ENCODE data around the gene DPH2. TPM values are rescaled to one million over a fixed set of nuclear protein-coding genes. Genes with fewer than 3 reads are reported as not detected.

Gene DPH2
- total and polyA plus RNA-seq, 4 donors, result 14.3 to 27.4 (median 19.2) TPM

DNA sequence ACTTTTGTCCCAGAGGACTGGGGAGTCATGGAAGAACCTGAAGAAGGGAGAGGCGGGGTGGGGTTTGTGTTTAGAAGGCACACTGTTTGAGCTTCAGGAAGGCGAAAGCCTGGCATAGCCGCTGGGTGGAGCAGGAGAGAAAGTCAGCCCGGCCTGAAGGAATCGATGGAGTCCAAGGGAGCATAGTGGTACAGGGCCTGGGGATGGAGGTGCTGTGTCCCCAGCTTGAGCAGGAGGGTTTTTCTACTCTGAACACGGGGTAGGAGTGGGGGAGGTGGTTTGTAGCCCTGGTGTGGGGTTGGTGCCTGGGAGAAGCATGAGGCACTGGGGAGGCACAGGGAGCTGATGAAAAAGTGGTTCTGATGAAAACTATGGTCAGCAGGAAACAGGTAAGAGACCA is 16.9 kb downstream of the DPH2 start:
- Histone ChIP-seq H3K4me3 (ENCODE audit: low read depth, low read length) (no peak overlapping the region), H3K27me3 (ENCODE audit: control insufficient read depth, insufficient read depth, low read length) (no peaks in the 10 kb centered on the region), H3K4me1 (ENCODE audit: control insufficient read depth, insufficient read depth, low read length) (peaks cover 28% of the 10 kb centered on the region), H3K36me3 (ENCODE audit: control insufficient read depth, insufficient read depth, low read length) (peaks cover 57% of the 10 kb centered on the region), H3K9me3 (ENCODE audit: control insufficient read depth, insufficient read depth, low read length) (no peaks in the 10 kb centered on the region), H3K27ac (ENCODE audit: low read depth, low read length) (no peak overlapping the region)
- 82% methylated on average over 6 of the region's 6 CpGs for WGBS (ENCODE audit: insufficient coverage)
- DNase-seq (ENCODE audit: low read depth in 4 of 6, low spot score in 6 of 6), result no peak

DNA sequence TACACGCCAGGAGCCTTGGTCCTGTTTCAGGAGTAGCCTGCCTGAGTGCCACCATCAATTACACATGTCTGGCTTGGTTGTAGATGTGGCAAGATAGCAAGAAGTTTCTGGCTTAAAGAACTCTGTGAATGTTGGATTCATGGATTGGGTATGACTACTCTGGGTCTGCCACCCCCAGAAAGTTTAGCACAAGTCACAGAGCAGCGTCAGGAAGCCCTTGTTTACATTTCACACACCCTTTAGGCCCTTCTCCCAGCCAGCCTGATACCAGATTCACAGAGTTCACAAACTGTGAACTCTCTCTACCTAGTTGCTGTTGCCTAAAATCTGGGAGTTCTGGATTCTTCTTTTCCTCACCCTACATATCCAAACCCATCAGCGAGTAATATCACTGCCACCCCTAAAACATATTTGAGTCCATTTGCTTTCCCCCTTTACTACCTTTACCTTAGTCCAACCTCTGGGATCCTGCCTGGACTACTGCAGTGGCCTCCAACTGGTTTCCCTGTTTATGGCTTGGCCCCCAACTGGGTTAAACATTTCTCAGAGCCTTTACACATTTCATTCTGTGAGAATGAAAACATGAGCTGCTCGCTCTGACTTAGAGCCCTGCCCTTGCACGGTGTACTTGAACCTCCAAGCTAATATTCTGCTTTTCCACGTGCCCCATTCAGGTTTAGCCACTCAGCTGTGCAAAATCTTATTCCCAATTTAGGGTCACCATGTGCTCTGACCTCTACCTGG is 17.5 kb downstream of the DPH2 start:
- no peaks in the 10 kb centered on the region for H3K27me3 ChIP-seq (ENCODE audit: control insufficient read depth, insufficient read depth, low read length)
- 84% methylated on average over 6 of the region's 6 CpGs for WGBS (ENCODE audit: insufficient coverage)
- H3K4me3 ChIP-seq (ENCODE audit: low read depth, low read length), result no peak overlapping the region
- H3K36me3 ChIP-seq (ENCODE audit: control insufficient read depth, insufficient read depth, low read length), result peaks cover 50% of the 10 kb centered on the region
- no peak for DNase-seq (ENCODE audit: low read depth in 4 of 6, low spot score in 6 of 6)
- no peak overlapping the region for H3K27ac ChIP-seq (ENCODE audit: low read depth, low read length)
- peaks cover 28% of the 10 kb centered on the region for H3K4me1 ChIP-seq (ENCODE audit: control insufficient read depth, insufficient read depth, low read length)
- H3K9me3 ChIP-seq (ENCODE audit: control insufficient read depth, insufficient read depth, low read length), result no peaks in the 10 kb centered on the region

DNA sequence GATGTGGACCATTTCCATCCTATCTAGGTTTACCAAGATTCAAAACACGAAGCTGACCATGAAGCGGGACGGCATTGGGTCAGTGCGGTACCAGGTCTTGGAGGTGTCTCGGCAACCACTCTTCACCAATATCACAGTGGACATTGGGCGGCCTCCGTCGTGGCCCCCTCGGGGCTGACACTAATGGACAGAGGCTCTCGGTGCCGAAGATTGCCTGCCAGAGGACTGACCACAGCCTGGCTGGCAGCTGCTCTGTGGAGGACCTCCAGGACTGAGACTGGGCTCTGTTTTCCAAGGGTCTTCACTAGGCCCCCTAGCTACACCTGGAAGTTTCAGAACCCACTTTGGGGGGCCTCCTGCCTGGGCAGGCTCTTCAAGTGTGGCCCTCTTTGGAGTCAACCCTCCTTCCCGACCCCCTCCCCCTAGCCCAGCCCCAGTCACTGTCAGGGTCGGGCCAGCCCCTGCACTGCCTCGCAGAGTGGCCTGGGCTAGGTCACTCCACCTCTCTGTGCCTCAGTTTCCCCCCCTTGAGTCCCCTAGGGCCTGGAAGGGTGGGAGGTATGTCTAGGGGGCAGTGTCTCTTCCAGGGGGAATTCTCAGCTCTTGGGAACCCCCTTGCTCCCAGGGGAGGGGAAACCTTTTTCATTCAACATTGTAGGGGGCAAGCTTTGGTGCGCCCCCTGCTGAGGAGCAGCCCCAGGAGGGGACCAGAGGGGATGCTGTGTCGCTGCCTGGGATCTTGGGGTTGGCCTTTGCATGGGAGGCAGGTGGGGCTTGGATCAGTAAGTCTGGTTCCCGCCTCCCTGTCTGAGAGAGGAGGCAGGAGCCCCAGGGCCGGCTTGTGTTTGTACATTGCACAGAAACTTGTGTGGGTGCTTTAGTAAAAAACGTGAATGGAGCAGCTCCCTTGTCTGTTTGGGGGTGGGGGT is 20.7 kb downstream of the DPH2 start:
- peaks cover 40% of the 10 kb centered on the region for H3K4me1 ChIP-seq (ENCODE audit: control insufficient read depth, insufficient read depth, low read length)
- no peak for DNase-seq (ENCODE audit: low read depth in 4 of 6, low spot score in 6 of 6)
- 75% methylated on average over 16 of the region's 19 CpGs for WGBS (ENCODE audit: insufficient coverage)
- H3K36me3 ChIP-seq (ENCODE audit: control insufficient read depth, insufficient read depth, low read length), result peaks cover 28% of the 10 kb centered on the region
- H3K4me3 ChIP-seq (ENCODE audit: low read depth, low read length), result peak overlapping the region; percentile 61
- no peak overlapping the region for H3K27ac ChIP-seq (ENCODE audit: low read depth, low read length)
- no peaks in the 10 kb centered on the region for H3K27me3 ChIP-seq (ENCODE audit: control insufficient read depth, insufficient read depth, low read length)
- no peaks in the 10 kb centered on the region for H3K9me3 ChIP-seq (ENCODE audit: control insufficient read depth, insufficient read depth, low read length)

DNA sequence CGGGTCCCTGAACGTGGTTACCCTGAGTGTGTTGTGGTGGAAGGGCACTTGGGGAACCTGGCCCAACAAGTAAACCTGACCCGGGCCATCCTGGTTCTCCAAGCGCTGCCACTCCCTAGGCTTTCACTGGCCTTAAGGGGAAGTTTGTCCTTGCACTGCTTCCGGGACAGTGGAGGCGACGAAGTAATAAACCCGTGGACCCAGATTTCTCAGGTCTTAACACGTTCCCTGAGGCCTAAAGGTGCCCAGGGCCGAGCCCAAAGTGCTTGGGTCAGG is 21.3 kb downstream of the DPH2 start:
- Histone ChIP-seq H3K36me3 (ENCODE audit: control insufficient read depth, insufficient read depth, low read length) (peaks cover 28% of the 10 kb centered on the region), H3K27ac (ENCODE audit: low read depth, low read length) (peak overlapping the region; percentile 50), H3K4me3 (ENCODE audit: low read depth, low read length) (peak overlapping the region; percentile 61), H3K4me1 (ENCODE audit: control insufficient read depth, insufficient read depth, low read length) (peaks cover 45% of the 10 kb centered on the region), H3K9me3 (ENCODE audit: control insufficient read depth, insufficient read depth, low read length) (no peaks in the 10 kb centered on the region), H3K27me3 (ENCODE audit: control insufficient read depth, insufficient read depth, low read length) (no peaks in the 10 kb centered on the region)
- DNase-seq (ENCODE audit: low read depth in 4 of 6, low spot score in 6 of 6), result no peak
- WGBS (ENCODE audit: insufficient coverage), result under 1% methylated on average over 10 of the region's 10 CpGs

DNA sequence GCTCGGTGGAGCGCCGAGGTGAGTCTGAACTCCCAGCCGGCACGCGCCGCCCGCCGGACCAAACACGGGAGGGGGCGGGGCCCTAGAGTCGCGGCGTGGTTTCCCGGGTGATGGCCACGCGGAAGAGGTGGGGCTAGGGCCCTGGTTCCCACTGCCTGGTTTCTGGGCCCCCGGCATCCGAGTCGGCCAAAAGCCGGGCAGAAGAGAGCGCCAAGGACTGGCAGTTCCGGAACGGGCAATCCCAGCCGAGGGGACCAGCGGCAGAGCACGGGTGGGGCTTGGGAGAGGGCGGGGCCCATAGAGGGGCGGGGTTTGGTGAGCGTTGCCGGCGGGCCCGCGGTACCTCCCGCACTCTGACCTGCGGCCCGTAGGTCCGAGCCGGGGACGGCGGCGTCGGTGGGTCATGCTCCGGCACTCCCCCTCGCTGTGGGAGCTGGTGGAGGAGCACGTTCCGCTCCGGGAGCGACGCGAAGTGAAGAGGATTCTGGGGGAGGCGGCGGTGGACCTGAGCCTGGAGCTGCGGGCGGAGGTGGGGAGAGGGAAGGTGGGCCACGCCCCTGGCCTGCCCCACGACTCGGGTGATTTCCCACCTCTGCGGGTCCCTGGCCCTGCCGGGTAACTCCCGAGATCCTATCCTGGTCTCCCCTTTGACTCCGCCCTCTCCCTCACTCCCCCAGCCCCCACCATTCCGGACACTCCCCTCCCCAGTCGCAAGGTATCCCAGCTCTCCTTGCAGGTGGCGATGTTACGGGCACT is 21.8 kb downstream of the DPH2 start, which contains the start of gene CCDC24:
TSS of gene CCDC24 (plus strand) at position 124 of the 756 bp plus-strand sequence. CDS start at position 404, 280 bp downstream.
- under 1% methylated on average over 64 of the region's 66 CpGs for WGBS (ENCODE audit: insufficient coverage)
- Histone ChIP-seq H3K27ac (ENCODE audit: low read depth, low read length) (peak within 1 kb of the TSS; percentile 50), H3K27me3 (ENCODE audit: control insufficient read depth, insufficient read depth, low read length) (no peaks in the 10 kb centered on the region), H3K9me3 (ENCODE audit: control insufficient read depth, insufficient read depth, low read length) (no peaks in the 10 kb centered on the region), H3K36me3 (ENCODE audit: control insufficient read depth, insufficient read depth, low read length) (peaks cover 30% of the 10 kb centered on the region), H3K4me3 (ENCODE audit: low read depth, low read length) (peak within 1 kb of the TSS; percentile 61), H3K4me1 (ENCODE audit: control insufficient read depth, insufficient read depth, low read length) (peaks cover 50% of the 10 kb centered on the region)
- peak in 3 of 6 donors; percentile 68 to 90 (median 90) for DNase-seq (ENCODE audit: low read depth in 4 of 6, low spot score in 6 of 6)

DNA sequence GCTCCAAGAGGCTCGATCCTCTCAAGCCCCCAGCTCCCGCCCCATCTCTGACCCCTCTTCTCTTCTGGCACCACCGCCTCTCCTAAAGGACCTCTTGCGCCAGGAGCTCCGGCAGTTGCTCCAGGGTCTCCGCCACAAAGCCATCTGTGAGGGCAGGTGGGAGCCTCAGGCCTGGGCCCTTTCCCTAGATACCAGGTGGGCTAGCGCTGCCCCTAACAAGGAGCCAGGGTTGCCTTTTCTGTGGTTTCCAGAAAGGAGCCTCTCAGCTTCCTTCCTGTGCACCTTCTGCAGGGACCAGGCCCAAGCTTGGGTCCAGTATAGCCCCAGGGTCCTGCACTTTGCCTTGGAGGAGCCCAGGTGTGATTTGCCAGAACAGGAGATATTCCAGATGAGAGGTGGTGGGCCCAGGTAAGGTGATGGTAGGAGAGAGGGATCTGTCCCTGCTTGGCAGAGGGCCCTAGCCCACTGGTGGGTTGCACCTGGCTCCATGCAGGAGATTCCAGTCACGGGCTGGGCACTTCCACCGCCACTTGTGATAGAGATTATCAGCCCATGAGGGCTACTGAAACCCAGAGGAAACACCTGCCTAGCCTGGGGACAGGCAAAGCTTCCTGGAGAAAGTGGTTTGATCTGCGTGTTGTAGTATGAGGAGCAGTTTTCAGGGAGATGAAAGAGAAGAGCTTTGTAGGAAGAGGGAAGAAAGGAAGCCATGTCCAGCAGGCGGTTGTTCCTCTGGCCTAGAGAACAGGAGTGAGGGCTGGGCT is 22.6 kb downstream of the DPH2 start:
- peaks cover 58% of the 10 kb centered on the region for H3K4me1 ChIP-seq (ENCODE audit: control insufficient read depth, insufficient read depth, low read length)
- H3K36me3 ChIP-seq (ENCODE audit: control insufficient read depth, insufficient read depth, low read length), result peaks cover 35% of the 10 kb centered on the region
- H3K4me3 ChIP-seq (ENCODE audit: low read depth, low read length), result peak overlapping the region; percentile 61
- H3K27ac ChIP-seq (ENCODE audit: low read depth, low read length), result no peak overlapping the region
- no peaks in the 10 kb centered on the region for H3K9me3 ChIP-seq (ENCODE audit: control insufficient read depth, insufficient read depth, low read length)
- no peak for DNase-seq (ENCODE audit: low read depth in 4 of 6, low spot score in 6 of 6)
- H3K27me3 ChIP-seq (ENCODE audit: control insufficient read depth, insufficient read depth, low read length), result no peaks in the 10 kb centered on the region
- 49% methylated on average over 10 of the region's 11 CpGs for WGBS (ENCODE audit: insufficient coverage)

DNA sequence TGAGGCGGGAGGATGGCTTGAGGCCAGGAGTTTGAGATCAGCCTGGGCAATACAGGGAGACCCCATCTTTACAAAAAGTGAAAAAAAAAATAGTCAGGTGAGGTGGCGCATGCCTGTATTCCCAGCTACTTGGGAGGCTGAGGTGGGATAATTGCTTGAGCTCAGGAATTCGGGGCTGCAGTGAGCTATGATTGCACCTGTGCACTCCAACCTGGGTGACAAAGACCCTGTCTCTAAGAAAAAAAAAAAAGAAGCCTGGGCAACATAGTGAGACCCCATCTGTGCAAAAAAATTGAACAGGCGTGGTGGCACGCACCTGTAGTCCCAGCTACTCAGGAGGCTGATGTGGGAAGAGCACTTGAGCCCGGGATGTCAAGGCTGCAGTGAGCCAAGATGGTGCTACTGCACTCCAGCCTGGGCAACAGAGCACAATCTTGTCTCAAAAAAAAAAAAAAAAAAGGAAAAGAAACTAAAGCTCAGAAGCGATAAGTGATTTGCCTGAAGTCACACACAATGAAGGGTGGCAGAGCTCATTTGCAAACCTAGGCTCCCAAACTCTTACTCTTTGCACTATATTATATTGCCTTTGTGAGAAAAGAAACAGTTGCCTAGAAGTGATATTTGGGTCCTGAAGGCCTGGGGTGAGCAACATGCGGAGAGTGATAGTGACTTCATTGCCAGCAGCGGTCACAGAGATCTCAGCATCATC is 23.6 kb downstream of the DPH2 start:
- WGBS (ENCODE audit: insufficient coverage), result 97% methylated on average over 7 of the region's 9 CpGs
- no peak overlapping the region for H3K27ac ChIP-seq (ENCODE audit: low read depth, low read length)

DNA sequence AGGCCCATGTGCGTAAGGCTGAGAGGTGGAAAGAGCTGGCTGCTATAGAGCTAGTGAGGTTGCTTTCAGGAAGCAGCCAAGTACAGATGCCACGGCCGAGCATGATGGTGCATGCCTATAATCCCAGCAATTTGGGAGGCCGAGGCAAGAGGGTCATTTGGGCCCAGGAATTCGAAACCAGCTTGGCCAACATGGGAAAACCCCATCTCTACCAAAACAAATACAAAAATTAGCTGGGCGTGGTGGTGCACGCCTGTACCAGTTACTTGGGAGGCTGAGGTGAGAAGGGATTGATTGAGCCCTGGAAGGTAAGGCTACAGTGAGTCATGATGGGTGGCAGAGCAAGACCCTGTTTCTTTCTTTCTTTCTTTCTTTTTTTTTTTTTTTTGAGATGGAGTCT is 24.3 kb downstream of the DPH2 start:
- peaks cover 72% of the 10 kb centered on the region for H3K4me1 ChIP-seq (ENCODE audit: control insufficient read depth, insufficient read depth, low read length)
- WGBS (ENCODE audit: insufficient coverage), result 96% methylated on average over 3 of the region's 7 CpGs
- H3K4me3 ChIP-seq (ENCODE audit: low read depth, low read length), result no peak overlapping the region
- no peaks in the 10 kb centered on the region for H3K9me3 ChIP-seq (ENCODE audit: control insufficient read depth, insufficient read depth, low read length)
- no peak for DNase-seq (ENCODE audit: low read depth in 4 of 6, low spot score in 6 of 6)
- no peaks in the 10 kb centered on the region for H3K27me3 ChIP-seq (ENCODE audit: control insufficient read depth, insufficient read depth, low read length)
- no peak overlapping the region for H3K27ac ChIP-seq (ENCODE audit: low read depth, low read length)
- peaks cover 50% of the 10 kb centered on the region for H3K36me3 ChIP-seq (ENCODE audit: control insufficient read depth, insufficient read depth, low read length)

More for the DNA sequence above, 23.6 kb downstream of the DPH2 start:
- Histone ChIP-seq H3K9me3 (ENCODE audit: control insufficient read depth, insufficient read depth, low read length) (no peaks in the 10 kb centered on the region), H3K4me1 (ENCODE audit: control insufficient read depth, insufficient read depth, low read length) (peaks cover 67% of the 10 kb centered on the region), H3K36me3 (ENCODE audit: control insufficient read depth, insufficient read depth, low read length) (peaks cover 44% of the 10 kb centered on the region), H3K27me3 (ENCODE audit: control insufficient read depth, insufficient read depth, low read length) (no peaks in the 10 kb centered on the region), H3K4me3 (ENCODE audit: low read depth, low read length) (no peak overlapping the region)
- no peak for DNase-seq (ENCODE audit: low read depth in 4 of 6, low spot score in 6 of 6)

Measured in spinal cord (tissue), 10 donors.